Common myeloid progenitor, CD34-positive (primary cell): ENCODE data around the gene FANCD2OS.
"Not testable (repeated sequence)": the region's sequence is repeated elsewhere in the genome, so short reads cannot be mapped to it uniquely, and the experiment has no call there.

Experiments used
- CTCF ChIA-PET: fragments of 350-600 bp; sonication (Branson Sonifier 250); formaldehyde crosslinking; loops from one replicate; lab custom pipeline; 2021; ENCODE audit warnings: antibody characterized with exemption; lab: Charles Lee
- POLR2A ChIA-PET: fragments of 350-600 bp; sonication (Branson Sonifier 250); formaldehyde crosslinking; loops from one replicate; lab custom pipeline; 2021; ENCODE audit warnings: antibody characterized with exemption; lab: Charles Lee
- DNase-seq, 3 donors: peaks; one replicate each; pipeline versions ENCODE4 v3.0.0 to v3.0.0-alpha.2; 2013
- H3K27ac ChIP-seq, 2 experiments: 1 replicate in 1 of 2; 2 replicates in 1 of 2; pipeline ENCODE4 v1.7.0; 2013; ENCODE audit warnings: inconsistent platforms in 2 of 2, low read length in 2 of 2, mild to moderate bottlenecking in 2 of 2, low read depth in 1 of 2, moderate library complexity in 1 of 2; ENCODE audit not compliant: severe bottlenecking in 2 of 2, insufficient read depth in 1 of 2, poor library complexity in 1 of 2
- H3K27me3 ChIP-seq, 5 experiments: replicated peaks in 2 of 5; 1 replicate in 3 of 5; 2 replicates in 2 of 5; pipeline versions ENCODE4 v1.6.1 to v1.7.0; 2013; ENCODE audit warnings: low read length in 4 of 5, mild to moderate bottlenecking in 2 of 5, moderate library complexity in 2 of 5, inconsistent platforms in 1 of 5; ENCODE audit not compliant: insufficient read depth in 5 of 5, control insufficient read depth in 4 of 5
- H3K36me3 ChIP-seq, 4 experiments: 1 replicate in 2 of 4; 2 replicates in 2 of 4; pipeline versions ENCODE4 v1.6.1 to v1.7.0; 2013; ENCODE audit warnings: low read length in 3 of 4, control low read depth in 1 of 4, mild to moderate bottlenecking in 1 of 4; ENCODE audit not compliant: control insufficient read depth in 4 of 4, insufficient read depth in 4 of 4
- H3K4me1 ChIP-seq, 4 experiments: 1 replicate in 3 of 4; 2 replicates in 1 of 4; pipeline versions ENCODE4 v1.6.1 to v1.7.1; 2013; ENCODE audit warnings: low read length in 3 of 4, mild to moderate bottlenecking in 3 of 4, control low read depth in 1 of 4, inconsistent platforms in 1 of 4, moderate library complexity in 1 of 4; ENCODE audit not compliant: control insufficient read depth in 4 of 4, insufficient read depth in 4 of 4; ENCODE audit errors: control extremely low read depth in 1 of 4
- H3K4me3 ChIP-seq, 7 experiments: 1 replicate in 4 of 7; 2 replicates in 3 of 7; pipeline versions ENCODE4 v1.5.1 to v1.7.0; 2013; ENCODE audit warnings: mild to moderate bottlenecking in 7 of 7, low read length in 6 of 7, moderate library complexity in 6 of 7, inconsistent platforms in 2 of 7, low read depth in 2 of 7, control low read depth in 1 of 7; ENCODE audit not compliant: insufficient read depth in 4 of 7, control insufficient read depth in 1 of 7; ENCODE audit errors: extremely low read depth in 1 of 7
- H3K9me3 ChIP-seq, 5 experiments: 1 replicate in 4 of 5; 2 replicates in 1 of 5; pipeline versions ENCODE4 v1.6.1 to v1.7.1; 2013; ENCODE audit warnings: low read length in 4 of 5, mild to moderate bottlenecking in 2 of 5, inconsistent platforms in 1 of 5, low read depth in 1 of 5, moderate library complexity in 1 of 5; ENCODE audit not compliant: control insufficient read depth in 4 of 5, insufficient read depth in 2 of 5; ENCODE audit errors: control extremely low read depth in 1 of 5
- WGBS: methylation state at CpG from one replicate; pipeline ENCODE4 v1.1.5; 2013; ENCODE audit not compliant: insufficient coverage; 5-methylcytosine and 5-hydroxymethylcytosine counted together

Gene FANCD2OS

DNA sequence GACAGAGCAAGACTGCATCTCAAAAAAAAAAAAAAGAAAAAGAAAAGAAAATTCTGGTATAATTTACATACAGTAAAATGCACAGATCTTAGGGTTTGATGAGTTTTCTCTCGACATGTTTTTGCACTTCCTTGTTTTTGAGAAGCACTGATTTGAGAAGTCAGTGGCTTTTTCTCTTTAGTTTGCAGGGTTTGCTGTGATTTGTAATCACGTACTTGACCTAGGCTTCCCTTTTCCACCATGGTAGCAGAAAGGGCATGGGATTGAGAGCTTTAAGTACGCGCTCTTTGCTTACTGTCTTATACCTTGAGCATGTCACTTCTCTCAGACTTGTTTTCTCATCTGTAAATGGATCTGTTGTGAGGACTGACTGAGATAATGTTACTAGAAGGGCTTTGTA, 37.6 kb upstream of the FANCD2OS start:
- Histone ChIP-seq H3K9me3 (no peaks in the 10 kb centered on the region), H3K27ac (no peak overlapping the region), H3K27me3 (no peaks in the 10 kb centered on the region), H3K4me1 (peaks cover 19 to 30% (median 24%) of the 10 kb centered on the region in 4 experiments), H3K4me3 (no peak overlapping the region), H3K36me3 (peaks cover 2 to 37% (median 26%) of the 10 kb centered on the region in 4 experiments)
- peak in 1 of 3 donors; percentile 23 for DNase-seq
- CTCF ChIA-PET, result interaction anchor here (0.9 to 1.7 kb wide), 2 partner anchors 29 to 41 kb away, joined by 3 read pairs; no protein-coding TSS in a partner anchor
- POLR2A ChIA-PET, result no interaction called here
- WGBS, result no CpG with 5 or more reads among the region's 4 CpGs

DNA sequence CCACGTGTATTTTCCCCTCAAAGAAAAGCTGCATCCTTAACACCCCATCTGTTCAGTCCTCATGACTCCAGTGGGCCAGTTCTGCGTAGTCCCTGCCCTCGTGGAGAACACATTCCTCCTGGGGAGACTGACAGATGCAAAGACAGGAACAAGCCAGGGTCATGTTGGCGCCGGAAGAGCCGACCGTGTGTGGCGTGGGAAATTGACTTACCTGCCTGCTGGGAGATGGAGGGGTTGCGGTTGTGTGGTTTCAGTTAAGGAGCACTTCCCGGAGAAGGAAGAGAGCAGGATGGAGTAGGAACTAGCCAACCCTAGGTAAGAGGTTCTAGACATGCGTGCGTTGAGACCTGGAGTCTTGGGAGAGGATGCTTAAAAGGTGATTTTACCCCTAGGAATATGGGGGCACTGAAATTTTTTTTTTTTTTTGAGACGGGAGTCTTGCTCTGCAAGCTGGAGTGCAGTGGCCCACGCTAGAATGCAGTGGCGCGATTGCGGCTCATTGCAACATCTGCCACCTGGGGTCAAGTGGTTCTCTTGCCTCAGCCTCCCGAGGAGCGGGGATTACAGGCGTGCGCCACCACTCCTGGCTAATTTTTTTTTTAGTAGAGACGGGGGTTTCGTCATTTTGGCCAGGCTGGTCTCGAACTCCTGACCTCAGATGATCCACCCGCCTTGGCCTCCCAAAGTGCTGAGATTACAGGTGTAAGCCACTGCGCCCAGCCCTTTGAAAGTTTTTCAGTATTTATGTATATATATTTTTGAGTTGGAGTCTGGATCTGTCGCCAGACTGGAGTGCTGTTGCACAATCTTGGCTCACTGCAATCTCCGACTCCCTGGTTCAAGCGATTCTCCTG, 34.9 kb upstream of the FANCD2OS start:
- peak in 1 of 3 donors; percentile 32 for DNase-seq
- Histone ChIP-seq H3K36me3 (peaks cover 2 to 19% (median 10%) of the 10 kb centered on the region in 4 experiments), H3K4me1 (peaks cover 19 to 30% (median 22%) of the 10 kb centered on the region in 4 experiments), H3K4me3 (peak overlapping the region; percentile 1 to 86 (median 79)), H3K27ac (peak overlapping the region in 1 of 2 experiments; percentile 80), H3K27me3 (no peaks in the 10 kb centered on the region), H3K9me3 (no peaks in the 10 kb centered on the region)
- ChIA-PET CTCF (interaction anchor here (0.6 to 1.5 kb wide), 3 partner anchors 21 to 50 kb away, joined by 3 to 5 read pairs (median 3); no protein-coding TSS in a partner anchor), POLR2A (interaction anchor here (1.0 kb wide), 1 partner anchor 11 kb away, joined by 3 read pairs; no protein-coding TSS in a partner anchor)
- WGBS, result 71% methylated on average over 27 of the region's 29 CpGs

DNA sequence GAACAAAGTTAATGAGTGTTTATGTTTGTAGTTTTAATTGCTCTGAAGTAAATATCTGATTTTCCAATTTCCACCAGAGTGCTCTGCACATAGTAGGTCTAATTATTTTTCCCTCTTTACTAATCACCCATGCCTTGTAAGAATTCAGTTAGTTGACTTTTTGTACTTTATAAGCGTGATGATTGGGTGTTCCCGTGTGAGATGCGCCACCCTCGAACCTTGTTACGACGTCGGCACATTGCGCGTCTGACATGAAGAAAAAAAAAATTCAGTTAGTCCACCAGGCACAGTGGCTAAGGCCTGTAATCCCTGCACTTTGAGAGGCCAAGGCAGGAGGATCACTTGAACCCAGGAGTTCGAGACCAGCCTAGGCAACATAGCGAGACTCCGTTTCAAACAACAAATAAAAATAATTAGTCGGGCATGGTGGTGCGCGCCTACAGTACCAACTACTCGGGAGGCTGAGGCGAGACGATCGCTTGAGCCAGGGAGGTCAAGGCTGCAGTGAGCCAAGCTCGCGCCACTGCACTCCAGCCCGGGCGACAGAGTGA, 33.0 kb upstream of the FANCD2OS start:
- 89% methylated on average over 23 of the region's 23 CpGs for WGBS

DNA sequence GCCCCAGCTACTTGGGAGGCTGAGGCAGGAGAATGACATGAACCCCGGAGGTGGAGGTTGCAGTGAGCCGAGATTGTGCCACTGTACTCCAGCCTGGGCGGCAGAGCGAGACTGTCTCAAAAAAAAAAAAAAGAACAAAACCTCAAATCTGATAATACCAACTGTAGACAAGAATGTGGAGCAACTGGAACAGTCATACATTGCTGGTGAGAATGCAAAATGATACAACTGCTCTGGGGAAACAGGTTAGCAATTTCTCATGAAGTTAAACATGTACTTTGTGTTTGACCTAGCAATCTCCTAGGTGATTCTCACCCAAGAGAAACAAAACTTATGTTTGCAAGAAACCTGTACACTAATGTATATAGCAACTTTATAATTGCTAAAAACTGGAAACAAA, 29.1 kb upstream of the FANCD2OS start:
- Histone ChIP-seq H3K27ac (no peak overlapping the region), H3K36me3 (peaks cover 0 to 2% (median 0%) of the 10 kb centered on the region in 4 experiments), H3K27me3 (no peaks in the 10 kb centered on the region), H3K4me3 (no peak overlapping the region), H3K4me1 (peaks cover 4 to 29% (median 18%) of the 10 kb centered on the region in 4 experiments), H3K9me3 (peaks cover 0 to 3% (median 0%) of the 10 kb centered on the region in 5 experiments)
- ChIA-PET POLR2A (interaction anchor here (1.2 kb wide), 1 partner anchor 204 kb away, joined by 3 read pairs; no protein-coding TSS in a partner anchor), CTCF (no interaction called here)
- 80% methylated on average over 1 of the region's 4 CpGs for WGBS
- DNase-seq, result peak in 2 of 3 donors; percentile 36 to 54

More for the DNA sequence above, 33.0 kb upstream of the FANCD2OS start:
- H3K4me3 ChIP-seq, result peak overlapping the region; percentile 62 to 86 (median 81)
- CTCF ChIA-PET, result interaction anchor here (1.5 kb wide), 1 partner anchor 26 kb away, joined by 5 read pairs; no protein-coding TSS in a partner anchor
- peaks cover 2 to 11% (median 4%) of the 10 kb centered on the region in 4 experiments for H3K36me3 ChIP-seq
- H3K4me1 ChIP-seq, result peaks cover 19 to 34% (median 22%) of the 10 kb centered on the region in 4 experiments
- POLR2A ChIA-PET, result interaction anchor here (0.7 kb wide), 3 partner anchors 19 to 110 kb away, joined by 3 to 4 read pairs (median 3); no protein-coding TSS in a partner anchor
- no peaks in the 10 kb centered on the region for H3K27me3 ChIP-seq
- no peaks in the 10 kb centered on the region for H3K9me3 ChIP-seq
- peak overlapping the region in 1 of 2 experiments; percentile 80 for H3K27ac ChIP-seq
- DNase-seq, result peak in 1 of 3 donors; percentile 36

DNA sequence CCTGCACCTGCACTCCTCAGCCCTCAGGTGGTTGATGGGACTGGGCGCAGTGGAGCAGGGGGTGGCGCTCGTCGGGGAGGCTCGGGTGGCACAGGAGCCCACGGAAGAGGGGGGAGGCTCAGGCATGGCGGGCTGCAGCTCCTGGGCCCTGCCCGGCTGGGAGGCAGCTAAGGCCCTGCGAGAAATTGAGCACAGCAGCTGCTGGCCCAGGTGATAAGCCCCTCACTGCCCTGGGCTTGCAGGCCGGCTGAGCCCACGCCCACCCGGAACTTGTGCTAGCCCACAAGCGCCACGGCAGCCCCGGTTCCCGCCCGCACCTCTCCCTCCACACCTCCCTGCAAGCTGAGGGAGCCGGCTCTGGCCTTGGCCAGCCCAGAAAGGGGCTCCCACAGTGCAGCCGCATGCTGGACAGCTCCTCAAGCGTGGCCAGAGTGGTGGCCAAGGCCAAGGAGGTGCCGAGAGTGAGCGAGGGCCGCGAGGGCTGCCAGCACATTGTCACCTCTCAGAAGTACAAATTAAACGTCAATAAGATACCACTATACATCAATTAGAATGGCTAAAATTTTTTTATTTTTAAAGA, 28.5 kb upstream of the FANCD2OS start:
- Histone ChIP-seq H3K4me3 (no peak overlapping the region), H3K27ac (no peak overlapping the region), H3K4me1 (peaks cover 4 to 27% (median 17%) of the 10 kb centered on the region in 4 experiments), H3K27me3 (no peaks in the 10 kb centered on the region), H3K9me3 (peaks cover 0 to 3% (median 0%) of the 10 kb centered on the region in 5 experiments), H3K36me3 (peaks cover 0 to 3% (median 0%) of the 10 kb centered on the region in 4 experiments)
- POLR2A ChIA-PET, result interaction anchor here (1.2 kb wide), 1 partner anchor 204 kb away, joined by 3 read pairs; no protein-coding TSS in a partner anchor
- CTCF ChIA-PET, result interaction anchor here (1.4 to 2.0 kb wide), 2 partner anchors 53 to 150 kb away, joined by 4 to 5 read pairs; no protein-coding TSS in a partner anchor
- peak in 1 of 3 donors; percentile 26 for DNase-seq
- 93% methylated on average over 14 of the region's 25 CpGs for WGBS

DNA sequence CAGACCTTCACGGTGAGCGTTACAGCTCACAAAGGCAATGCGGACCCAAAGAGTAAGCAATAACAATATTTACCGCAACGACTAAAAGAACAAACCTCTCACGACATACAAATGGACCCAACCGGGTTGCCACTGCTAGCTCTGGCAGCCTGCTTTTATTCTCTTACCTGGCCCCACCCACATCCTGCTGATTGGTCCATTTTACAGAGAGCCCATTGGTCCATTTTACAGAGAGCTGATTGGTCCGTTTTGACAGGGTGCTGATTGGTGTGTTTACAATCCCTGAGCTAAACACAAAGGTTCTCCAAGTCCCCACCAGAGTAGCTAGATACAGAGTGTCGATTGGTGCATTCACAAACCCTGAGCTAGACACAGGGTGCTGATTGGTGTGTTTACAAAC, 27.8 kb upstream of the FANCD2OS start:
- H3K4me3 ChIP-seq, H3K36me3 ChIP-seq, H3K27ac ChIP-seq, POLR2A ChIA-PET, H3K9me3 ChIP-seq, H3K27me3 ChIP-seq: not testable (repeated sequence)
- 84% methylated on average over 4 of the region's 9 CpGs for WGBS
- peak in 1 of 3 donors; percentile 22 for DNase-seq
- CTCF ChIA-PET, result interaction anchor here (1.4 to 2.0 kb wide), 2 partner anchors 54 to 151 kb away, joined by 4 to 5 read pairs; no protein-coding TSS in a partner anchor
- peaks cover under 1 to 24% (median 15%) of the 10 kb centered on the region in 4 experiments for H3K4me1 ChIP-seq
